GM15510 (cell line): ENCODE measurements around the gene ADARB2.

ENCODE experiments used
- POLR2A ChIP-seq: IDR thresholded peaks from 3 replicates; pipeline ENCODE4 v1.6.1; 2011; ENCODE audit warnings: borderline replicate concordance; ENCODE audit not compliant: insufficient read length; ENCODE audit errors: extremely low read depth

The ADARB2 gene

GRCh38 chr10:1345368-1345767, 392.0 kb downstream of the ADARB2 start:
- TF ChIP-seq POLR2A = no peak

- TF ChIP-seq POLR2A = no peak
Measured at GRCh38 chr10:1344846-1345245, 392.5 kb downstream of the ADARB2 start.

- no peak for TF ChIP-seq POLR2A
Measured at GRCh38 chr10:1344408-1344807, 392.9 kb downstream of the ADARB2 start.

GRCh38 chr10:1343176-1343575, 394.1 kb downstream of the ADARB2 start:
- TF ChIP-seq POLR2A = no peak

- TF ChIP-seq POLR2A = no peak
Measured at GRCh38 chr10:1339396-1339795, 397.9 kb downstream of the ADARB2 start.

GRCh38 chr10:1335642-1336041, 401.7 kb downstream of the ADARB2 start:
- TF ChIP-seq POLR2A = no peak

- no peak for TF ChIP-seq POLR2A
Measured at GRCh38 chr10:1333981-1334380, 403.3 kb downstream of the ADARB2 start.

- TF ChIP-seq POLR2A = no peak
Measured at GRCh38 chr10:1331560-1331959, 405.8 kb downstream of the ADARB2 start.

- TF ChIP-seq POLR2A = no peak
Measured at GRCh38 chr10:1329622-1330021, 407.7 kb downstream of the ADARB2 start.

GRCh38 chr10:1328981-1329614, 408.2 kb downstream of the ADARB2 start:
- TF ChIP-seq POLR2A = no peak

GRCh38 chr10:1328161-1328823, 409.0 kb downstream of the ADARB2 start:
- no peak for TF ChIP-seq POLR2A

GRCh38 chr10:1327759-1328158, 409.6 kb downstream of the ADARB2 start:
- no peak for TF ChIP-seq POLR2A

- TF ChIP-seq POLR2A = no peak
Measured at GRCh38 chr10:1324903-1325302, 412.4 kb downstream of the ADARB2 start.

- no peak for TF ChIP-seq POLR2A
Measured at GRCh38 chr10:1323951-1324350, 413.4 kb downstream of the ADARB2 start.

- no peak for TF ChIP-seq POLR2A
Measured at GRCh38 chr10:1320739-1321320, 416.5 kb downstream of the ADARB2 start.

GRCh38 chr10:1316809-1317143, 420.5 kb downstream of the ADARB2 start:
- no peak for TF ChIP-seq POLR2A
